PC-9 (cell line): ENCODE data around the gene SLC38A6. TPM values are rescaled to one million over a fixed set of nuclear protein-coding genes. Genes with fewer than 3 reads are reported as not detected.

Source experiments
- BruUV-seq: library from RNA; stranded (reverse); fragments of 400-500 nt; replicated peaks from 2 replicates; lab custom pipeline; 2021; lab: Mats Ljungman, UMichigan
- CTCF ChIA-PET: fragments of 300-600 bp; sonication (Branson Sonifier 250); formaldehyde crosslinking; loops from one replicate; lab custom pipeline; 2022; ENCODE audit warnings: antibody characterized with exemption; lab: Charles Lee
- POLR2A ChIA-PET: fragments of 300-600 bp; sonication (Branson Sonifier 250); formaldehyde crosslinking; loops from one replicate; lab custom pipeline; 2022; ENCODE audit warnings: antibody characterized with exemption; ENCODE audit not compliant: unreplicated experiment; lab: Charles Lee
- DNase-seq, 2 experiments: peaks; one replicate each; pipeline versions ENCODE4 v3.0.0 to v3.0.0-alpha.2; 2015 to 2022; ENCODE audit warnings: mixed read lengths in 1 of 2
- H2AFZ ChIP-seq: fragments of 200-600 bp; sonication (generic); 2 replicates; pipeline ENCODE4 v1.8.1; 2017; ENCODE audit warnings: antibody characterized with exemption
- H3F3A ChIP-seq: fragments of 200-600 bp; sonication (generic); 2 replicates; pipeline ENCODE4 v1.8.1; 2017; ENCODE audit warnings: antibody characterized with exemption, mild to moderate bottlenecking, low read depth; ENCODE audit not compliant: insufficient read depth
- H3K27ac ChIP-seq: fragments of 200-600 bp; sonication (generic); 2 replicates; pipeline ENCODE4 v1.6.1; 2016; ENCODE audit warnings: mixed run types
- H3K27me3 ChIP-seq: fragments of 200-600 bp; sonication (generic); 2 replicates; pipeline ENCODE4 v1.6.1; 2016; ENCODE audit warnings: low read depth, mixed run types; ENCODE audit not compliant: insufficient read depth
- H3K36me3 ChIP-seq: fragments of 200-600 bp; sonication (generic); 2 replicates; pipeline ENCODE4 v1.6.1; 2016; ENCODE audit warnings: low read depth, mixed run types
- H3K4me1 ChIP-seq: fragments of 200-600 bp; sonication (generic); replicated peaks from 2 replicates; pipeline ENCODE4 v1.6.1; 2016; ENCODE audit warnings: mixed run types; ENCODE audit not compliant: insufficient read depth
- H3K4me2 ChIP-seq: fragments of 200-600 bp; sonication (generic); 2 replicates; pipeline ENCODE4 v1.6.1; 2017; ENCODE audit warnings: mixed run types
- H3K4me3 ChIP-seq: fragments of 200-600 bp; sonication (generic); 2 replicates; pipeline ENCODE4 v1.6.1; 2016; ENCODE audit warnings: mixed run types
- H3K79me2 ChIP-seq: fragments of 200-600 bp; sonication (generic); 2 replicates; pipeline ENCODE4 v1.6.1; 2017; ENCODE audit warnings: low read depth, mixed run types
- H3K9me2 ChIP-seq: fragments of 200-600 bp; sonication (generic); 2 replicates; pipeline ENCODE4 v1.8.1; 2017; ENCODE audit warnings: mild to moderate bottlenecking; ENCODE audit not compliant: insufficient read depth
- H3K9me3 ChIP-seq: fragments of 200-600 bp; sonication (generic); 2 replicates; pipeline ENCODE4 v1.8.1; 2016; ENCODE audit warnings: low read depth; ENCODE audit not compliant: insufficient read depth
- H4K20me1 ChIP-seq: fragments of 200-600 bp; sonication (generic); 2 replicates; pipeline ENCODE4 v1.8.1; 2017; ENCODE audit not compliant: insufficient read depth
- CTCF ChIP-seq: fragments of 200-600 bp; sonication (generic); conservative IDR thresholded peaks from 2 replicates; pipeline ENCODE4 v1.6.1; 2017; ENCODE audit warnings: mixed run types, antibody characterized with exemption, mild to moderate bottlenecking, moderate library complexity
- EZH2 ChIP-seq: fragments of 200-600 bp; sonication (generic); IDR thresholded peaks from 2 replicates; pipeline ENCODE4 v1.8.0; 2017; ENCODE audit warnings: antibody characterized with exemption, low read depth
- intact Hi-C: fragments of 100-400 bp; cut with micrococcal nuclease; formaldehyde crosslinking; loops from one replicate; pipeline ENCODE4 v1.10.0; 2022; ENCODE audit not compliant: unreplicated experiment
- total RNA-seq: library from RNA; stranded (reverse); gene quantifications from 2 replicates; pipeline ENCODE4 v1.2.3, GENCODE V29; 2021

The SLC38A6 gene
- total RNA-seq, 1 experiment from 2014 or later: 45.5 TPM

GRCh38 chr14:61077437-61077836 is 96.4 kb downstream of the SLC38A6 start:
- Histone ChIP-seq H3K9me3 (no peaks in the 10 kb centered on the region), H3K27me3 (no peaks in the 10 kb centered on the region), H3K36me3 (no peaks in the 10 kb centered on the region), H3F3A (no peaks in the 10 kb centered on the region), H3K79me2 (no peaks in the 10 kb centered on the region), H3K4me2 (no peak overlapping the region), H4K20me1 (no peaks in the 10 kb centered on the region), H3K27ac (no peak overlapping the region), H3K4me1 (no peaks in the 10 kb centered on the region), H3K4me3 (no peak overlapping the region), H3K9me2 (no peaks in the 10 kb centered on the region), H2AFZ (no peak overlapping the region)
- TF ChIP-seq CTCF (no peak), EZH2 (no peak)
- intact Hi-C loops: no loop called here
- ChIA-PET POLR2A (no interaction called here), CTCF (no interaction called here)
- no TSS peak for BruUV-seq
- no peak for DNase-seq

- Histone ChIP-seq H3K9me3 (no peaks in the 10 kb centered on the region), H3K9me2 (no peaks in the 10 kb centered on the region), H3F3A (no peaks in the 10 kb centered on the region), H4K20me1 (no peaks in the 10 kb centered on the region), H3K27ac (no peak overlapping the region), H3K4me1 (no peaks in the 10 kb centered on the region), H3K36me3 (no peaks in the 10 kb centered on the region), H3K4me3 (no peak overlapping the region), H3K79me2 (no peaks in the 10 kb centered on the region), H3K27me3 (no peaks in the 10 kb centered on the region), H3K4me2 (no peak overlapping the region), H2AFZ (no peak overlapping the region)
- TF ChIP-seq CTCF (no peak), EZH2 (no peak)
- ChIA-PET CTCF (no interaction called here), POLR2A (no interaction called here)
- intact Hi-C loops: no loop called here
- BruUV-seq: no TSS peak
- no peak for DNase-seq
Measured at GRCh38 chr14:61077951-61078720, 97.1 kb downstream of the SLC38A6 start.

GRCh38 chr14:61080591-61081010 is 99.6 kb downstream of the SLC38A6 start:
- intact Hi-C loops: no loop called here
- no peak overlapping the region for H3K27ac ChIP-seq
- no peaks in the 10 kb centered on the region for H3K27me3 ChIP-seq
- H3K36me3 ChIP-seq: no peaks in the 10 kb centered on the region
- H4K20me1 ChIP-seq: no peaks in the 10 kb centered on the region
- H3F3A ChIP-seq: no peaks in the 10 kb centered on the region
- TF ChIP-seq EZH2 (no peak), CTCF (no peak)
- H2AFZ ChIP-seq: no peak overlapping the region
- H3K4me3 ChIP-seq: no peak overlapping the region
- H3K4me1 ChIP-seq: no peaks in the 10 kb centered on the region
- CTCF ChIA-PET: no interaction called here
- H3K9me2 ChIP-seq: no peaks in the 10 kb centered on the region
- no peak for DNase-seq
- no peaks in the 10 kb centered on the region for H3K9me3 ChIP-seq
- no TSS peak for BruUV-seq
- POLR2A ChIA-PET: no interaction called here
- H3K79me2 ChIP-seq: no peaks in the 10 kb centered on the region
- H3K4me2 ChIP-seq: no peak overlapping the region
